Endodermal cell (in vitro differentiated cells): ENCODE data around the gene DNAH1. TPM values are rescaled to one million over a fixed set of nuclear protein-coding genes. Genes with fewer than 3 reads are reported as not detected.

Experiments
- DNase-seq: peaks from one replicate; pipeline ENCODE4 v3.0.0-alpha.2; 2017
- H3K27ac ChIP-seq: 2 replicates; pipeline ENCODE4 v1.5.1; 2013; ENCODE audit warnings: mild to moderate bottlenecking, low read depth, low read length, moderate library complexity
- H3K27me3 ChIP-seq: 2 replicates; pipeline ENCODE4 v1.6.1; 2013; ENCODE audit warnings: mild to moderate bottlenecking, low read length, moderate library complexity; ENCODE audit not compliant: insufficient read depth, control insufficient read depth, poor library complexity, severe bottlenecking
- H3K36me3 ChIP-seq: 2 replicates; pipeline ENCODE4 v1.7.0; 2013; ENCODE audit warnings: mild to moderate bottlenecking, low read length, moderate library complexity; ENCODE audit not compliant: control insufficient read depth, insufficient read depth
- H3K4me1 ChIP-seq: one replicate; pipeline ENCODE4 v1.7.0; 2013; ENCODE audit warnings: low read length; ENCODE audit not compliant: control insufficient read depth, insufficient read depth
- H3K4me3 ChIP-seq: 2 replicates; pipeline ENCODE4 v1.5.1; 2013; ENCODE audit warnings: mild to moderate bottlenecking, low read length, moderate library complexity
- H3K9ac ChIP-seq: 2 replicates; pipeline ENCODE4 v1.6.1; 2013; ENCODE audit warnings: mild to moderate bottlenecking, low read length, moderate library complexity; ENCODE audit not compliant: poor library complexity, severe bottlenecking; ENCODE audit errors: extremely low read depth
- H3K9me3 ChIP-seq: 2 replicates; pipeline ENCODE4 v1.6.1; 2013; ENCODE audit warnings: mild to moderate bottlenecking, low read length, moderate library complexity; ENCODE audit not compliant: control insufficient read depth
- H3K27ac Mint-ChIP-seq: 2 replicates; pipeline ENCODE4 v1.8.0; 2020; ENCODE audit warnings: mixed read lengths
- H3K27me3 Mint-ChIP-seq: 2 replicates; pipeline ENCODE4 v1.8.0; 2021; ENCODE audit warnings: mild to moderate bottlenecking, mixed read lengths; ENCODE audit not compliant: insufficient read depth
- H3K36me3 Mint-ChIP-seq: 2 replicates; pipeline ENCODE4 v1.8.0; 2020; ENCODE audit warnings: low read depth, mixed read lengths
- H3K4me1 Mint-ChIP-seq: 2 replicates; pipeline ENCODE4 v1.8.0; 2020; ENCODE audit warnings: mixed read lengths
- H3K4me3 Mint-ChIP-seq: 2 replicates; pipeline ENCODE4 v1.8.0; 2020; ENCODE audit warnings: mild to moderate bottlenecking, moderate library complexity, mixed read lengths
- H3K9me3 Mint-ChIP-seq: 2 replicates; pipeline ENCODE4 v1.8.0; 2020; ENCODE audit warnings: mild to moderate bottlenecking, mixed read lengths
- CTCF ChIP-seq: fragments of 200-600 bp; sonication (generic); conservative IDR thresholded peaks from 2 replicates; pipeline ENCODE4 v1.5.0; 2021; ENCODE audit warnings: antibody characterized with exemption, mild to moderate bottlenecking
- WGBS, 2 experiments: methylation state at CpG; one replicate each; pipeline versions ENCODE4 v1.1.5 to v1.1.7; 2013; ENCODE audit warnings: missing lambda C conversion rate in 2 of 2, mixed read lengths in 1 of 2; ENCODE audit not compliant: insufficient coverage in 1 of 2, insufficient read length in 1 of 2; 5-methylcytosine and 5-hydroxymethylcytosine counted together
- total RNA-seq, 2 donors: library from RNA; stranded (reverse); fragmentation: NEBNext Ultra II Directional in 1 of 2; extraction: Animal tissue kit (Norgen Biotek cat#: 25700) in 1 of 2; gene quantifications; 2 replicates in 1 of 2; 3 replicates in 1 of 2; pipeline ENCODE4 v1.2.1, GENCODE V29; 2021

Gene DNAH1
- total RNA-seq, 2 donors from 2014 or later, result 4.9 to 5.5 TPM

- no peak overlapping the region for H3K27ac Mint-ChIP-seq
- peaks cover 9% of the 10 kb centered on the region for H3K27me3 Mint-ChIP-seq
- Histone ChIP-seq H3K27ac (no peak overlapping the region), H3K36me3 (peaks cover 4% of the 10 kb centered on the region), H3K9me3 (no peaks in the 10 kb centered on the region), H3K4me1 (no peaks in the 10 kb centered on the region), H3K27me3 (no peaks in the 10 kb centered on the region), H3K9ac (no peak overlapping the region), H3K4me3 (no peak overlapping the region)
- WGBS, 2 experiments, result 83 to 84% methylated on average over 6 to 8 of the region's 8 CpGs
- peaks cover 3% of the 10 kb centered on the region for H3K4me1 Mint-ChIP-seq
- H3K4me3 Mint-ChIP-seq, result no peak overlapping the region
- DNase-seq, result no peak
- H3K36me3 Mint-ChIP-seq, result no peaks in the 10 kb centered on the region
- TF ChIP-seq CTCF, result no peak
- H3K9me3 Mint-ChIP-seq, result no peaks in the 10 kb centered on the region
Observed at GRCh38 chr3:52395503-52395865, 79.4 kb downstream of the DNAH1 start.

DNA sequence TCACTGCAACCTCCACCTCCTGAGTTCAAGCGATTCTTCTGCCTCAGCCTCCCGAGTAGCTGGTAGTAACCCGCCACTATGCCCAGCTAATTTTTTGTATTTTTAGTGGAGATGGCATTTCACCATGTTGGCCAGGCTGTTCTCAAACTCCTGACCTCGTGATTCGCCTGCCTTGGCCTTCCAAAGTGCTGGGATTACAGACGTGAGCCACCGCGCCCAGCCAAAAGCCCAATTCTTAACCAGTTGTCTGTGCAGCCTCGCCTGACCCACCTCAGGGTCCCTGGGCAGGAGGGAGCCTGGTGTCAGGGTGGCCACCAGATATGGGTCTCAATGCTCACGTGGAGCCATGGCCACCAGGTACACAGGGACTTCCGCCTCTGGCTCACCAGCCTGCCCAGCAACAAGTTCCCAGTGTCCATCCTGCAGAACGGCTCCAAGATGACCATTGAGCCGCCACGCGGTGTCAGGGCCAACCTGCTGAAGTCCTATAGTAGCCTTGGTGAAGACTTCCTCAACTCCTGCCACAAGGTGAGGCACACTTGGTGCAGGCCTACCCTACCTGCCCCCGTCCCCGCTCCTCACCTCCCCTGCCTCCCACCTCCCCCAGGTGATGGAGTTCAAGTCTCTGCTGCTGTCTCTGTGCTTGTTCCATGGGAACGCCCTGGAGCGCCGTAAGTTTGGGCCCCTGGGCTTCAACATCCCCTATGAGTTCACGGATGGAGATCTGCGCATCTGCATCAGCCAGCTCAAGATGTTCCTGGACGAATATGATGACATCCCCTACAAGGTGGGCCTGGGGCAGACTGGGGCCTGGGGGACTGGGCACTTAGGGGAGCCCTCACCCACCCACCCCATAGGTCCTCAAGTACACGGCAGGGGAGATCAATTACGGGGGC lies 80.1 kb downstream of the DNAH1 start:
- TF ChIP-seq CTCF, result no peak
- DNase-seq, result no peak
- Histone ChIP-seq H3K27me3 (no peaks in the 10 kb centered on the region), H3K36me3 (peaks cover 10% of the 10 kb centered on the region), H3K9me3 (no peaks in the 10 kb centered on the region), H3K9ac (no peak overlapping the region), H3K4me3 (no peak overlapping the region), H3K4me1 (no peaks in the 10 kb centered on the region), H3K27ac (no peak overlapping the region)
- Mint-ChIP-seq H3K27me3 (peaks cover 8% of the 10 kb centered on the region), H3K36me3 (peaks cover under 1% of the 10 kb centered on the region), H3K9me3 (no peaks in the 10 kb centered on the region), H3K4me1 (peaks cover 8% of the 10 kb centered on the region), H3K27ac (no peak overlapping the region), H3K4me3 (no peak overlapping the region)
- 90 to 93% methylated on average over 20 to 25 of the region's 25 CpGs for WGBS, 2 experiments

DNA sequence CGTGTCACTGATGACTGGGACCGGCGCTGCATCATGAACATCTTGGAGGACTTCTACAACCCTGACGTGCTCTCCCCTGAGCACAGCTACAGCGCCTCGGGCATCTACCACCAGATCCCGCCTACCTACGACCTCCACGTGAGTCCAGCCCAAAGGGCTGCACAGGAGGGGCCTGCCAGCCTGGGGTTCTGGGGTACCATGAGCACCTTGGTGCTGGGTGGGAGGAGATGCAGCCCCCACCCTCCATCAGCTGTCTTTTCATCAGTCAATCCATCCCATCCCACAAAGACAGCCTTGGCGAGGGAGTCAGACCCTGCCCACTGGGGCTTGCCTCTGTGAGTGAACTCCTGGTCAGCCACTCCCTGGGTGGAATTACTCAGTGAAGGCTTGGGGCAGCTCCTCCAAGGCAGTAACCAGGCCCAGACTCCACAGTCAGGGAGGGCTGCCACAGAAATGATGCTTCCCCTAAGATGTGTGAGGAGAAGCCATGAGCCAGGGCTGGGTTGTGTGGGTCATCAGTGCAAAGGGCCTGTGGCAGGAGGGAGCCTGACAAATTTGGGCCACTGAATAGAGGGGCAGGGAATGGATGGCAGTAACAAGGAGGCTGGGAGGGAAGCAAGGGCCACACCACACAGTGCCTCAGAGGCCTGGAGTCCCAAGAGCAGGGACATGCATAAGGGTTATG lies 80.9 kb downstream of the DNAH1 start:
- TF ChIP-seq CTCF, result no peak

More for the DNA sequence above, 80.9 kb downstream of the DNAH1 start:
- no peak overlapping the region for H3K27ac Mint-ChIP-seq
- 89 to 96% methylated on average over 4 to 10 of the region's 10 CpGs for WGBS, 2 experiments
- no peaks in the 10 kb centered on the region for H3K9me3 ChIP-seq
- H3K9ac ChIP-seq, result no peak overlapping the region
- H3K27me3 Mint-ChIP-seq, result peaks cover 3% of the 10 kb centered on the region
- no peak overlapping the region for H3K27ac ChIP-seq
- no peaks in the 10 kb centered on the region for H3K9me3 Mint-ChIP-seq
- H3K4me1 Mint-ChIP-seq, result peaks cover 8% of the 10 kb centered on the region
- DNase-seq, result no peak
- H3K4me3 Mint-ChIP-seq, result no peak overlapping the region
- H3K36me3 ChIP-seq, result peaks cover 18% of the 10 kb centered on the region
- H3K36me3 Mint-ChIP-seq, result peaks cover 7% of the 10 kb centered on the region
- no peak overlapping the region for H3K4me3 ChIP-seq
- no peaks in the 10 kb centered on the region for H3K27me3 ChIP-seq
- no peaks in the 10 kb centered on the region for H3K4me1 ChIP-seq
